ENCODE data around the gene DMXL2. TPM values are rescaled to one million over a fixed set of nuclear protein-coding genes. Genes with fewer than 3 reads are reported as not detected.

Gene DMXL2
- total and polyA plus RNA-seq, 2 experiments from 2014 or later: 3.6 to 17.6 TPM

GRCh38 chr15:51647128-51647562 is 24.6 kb upstream of the DMXL2 start:
- Histone ChIP-seq H3K4me3 (no peak overlapping the region), H3K27me3 (replicated peaks; ENCODE audit: insufficient read depth) (no peaks in the 10 kb centered on the region), H3F3A (ENCODE audit: insufficient read depth) (no peaks in the 10 kb centered on the region; the same call in 1 of the 2 replicates), H3K79me2 (ENCODE audit: insufficient read depth) (no peaks in the 10 kb centered on the region), H2AFZ (no peak overlapping the region), H3K9me3 (ENCODE audit: low read depth) (no peaks in the 10 kb centered on the region), H3K4me1 (ENCODE audit: insufficient read depth) (peaks cover 5% of the 10 kb centered on the region; the same call in 1 of the 2 replicates), H3K36me3 (ENCODE audit: low read depth) (no peaks in the 10 kb centered on the region), H3K9me2 (ENCODE audit: insufficient read depth) (no peaks in the 10 kb centered on the region), H3K9ac (no peak overlapping the region), H3K27ac (no peak overlapping the region), H4K20me1 (ENCODE audit: insufficient read depth) (no peaks in the 10 kb centered on the region), H3K4me2 (ENCODE audit: unreplicated experiment) (no peak overlapping the region)
- no peak for TF ChIP-seq EZH2phosphoT487 (IDR thresholded peaks at IDR 0.05; ENCODE audit: insufficient read depth, low read depth)
- in situ Hi-C loops (cut with MboI): no loop called here
- peak; percentile 73 for DNase-seq
- 41 to 51% methylated on average over 3 of the region's 3 CpGs for WGBS, 2 experiments (ENCODE audit: low coverage in 1 of 2, low lambda C conversion rate in 2 of 2, missing lambda C conversion rate in 2 of 2)

DNA sequence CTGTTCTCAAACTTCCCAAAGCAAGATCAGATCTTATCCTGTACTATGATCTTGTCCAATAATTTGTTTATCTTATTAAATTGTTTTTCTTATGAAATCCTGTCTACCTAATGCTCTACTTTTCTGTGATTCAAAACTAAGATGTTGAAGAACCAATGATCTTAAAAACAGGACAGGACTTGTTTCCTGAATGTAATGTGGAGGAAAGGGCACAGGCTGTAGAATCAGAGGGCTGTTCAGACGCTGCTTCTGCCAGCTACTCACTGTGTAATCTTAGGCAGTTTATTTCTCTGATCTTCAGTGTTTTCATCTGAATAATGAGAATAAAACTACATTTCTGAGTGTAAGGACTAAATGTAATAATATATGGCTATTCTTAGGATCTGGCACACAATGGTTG is 20.1 kb upstream of the DMXL2 start:
- no peak overlapping the region for H3K9ac ChIP-seq
- H3K9me3 ChIP-seq (ENCODE audit: low read depth): no peaks in the 10 kb centered on the region
- H3K4me1 ChIP-seq (ENCODE audit: insufficient read depth): peaks cover 5% of the 10 kb centered on the region; the same call in 1 of the 2 replicates
- no peak overlapping the region for H3K4me3 ChIP-seq
- H2AFZ ChIP-seq: no peak overlapping the region
- no peaks in the 10 kb centered on the region for H3K79me2 ChIP-seq (ENCODE audit: insufficient read depth)
- WGBS, 2 experiments (ENCODE audit: low coverage in 1 of 2, low lambda C conversion rate in 2 of 2, missing lambda C conversion rate in 2 of 2): 49 to 64% methylated on average over 1 of the region's 1 CpG
- no peak for DNase-seq
- H3K4me2 ChIP-seq (ENCODE audit: unreplicated experiment): no peak overlapping the region
- TF ChIP-seq EZH2phosphoT487 (IDR thresholded peaks at IDR 0.05; ENCODE audit: insufficient read depth, low read depth): no peak
- no peak for TF ChIP-seq EZH2 (IDR thresholded peaks at IDR 0.05; ENCODE audit: insufficient read depth, poor library complexity, severe bottlenecking)
- no peaks in the 10 kb centered on the region; the same call in 1 of the 2 replicates for H3F3A ChIP-seq (ENCODE audit: insufficient read depth)
- H3K27ac ChIP-seq: no peak overlapping the region
- no peaks in the 10 kb centered on the region for H3K27me3 ChIP-seq (replicated peaks; ENCODE audit: insufficient read depth)
- no peaks in the 10 kb centered on the region for H3K9me2 ChIP-seq (ENCODE audit: insufficient read depth)
- no peaks in the 10 kb centered on the region for H4K20me1 ChIP-seq (ENCODE audit: insufficient read depth)
- in situ Hi-C loops (cut with MboI): no loop called here
- no peaks in the 10 kb centered on the region for H3K36me3 ChIP-seq (ENCODE audit: low read depth)

DNA sequence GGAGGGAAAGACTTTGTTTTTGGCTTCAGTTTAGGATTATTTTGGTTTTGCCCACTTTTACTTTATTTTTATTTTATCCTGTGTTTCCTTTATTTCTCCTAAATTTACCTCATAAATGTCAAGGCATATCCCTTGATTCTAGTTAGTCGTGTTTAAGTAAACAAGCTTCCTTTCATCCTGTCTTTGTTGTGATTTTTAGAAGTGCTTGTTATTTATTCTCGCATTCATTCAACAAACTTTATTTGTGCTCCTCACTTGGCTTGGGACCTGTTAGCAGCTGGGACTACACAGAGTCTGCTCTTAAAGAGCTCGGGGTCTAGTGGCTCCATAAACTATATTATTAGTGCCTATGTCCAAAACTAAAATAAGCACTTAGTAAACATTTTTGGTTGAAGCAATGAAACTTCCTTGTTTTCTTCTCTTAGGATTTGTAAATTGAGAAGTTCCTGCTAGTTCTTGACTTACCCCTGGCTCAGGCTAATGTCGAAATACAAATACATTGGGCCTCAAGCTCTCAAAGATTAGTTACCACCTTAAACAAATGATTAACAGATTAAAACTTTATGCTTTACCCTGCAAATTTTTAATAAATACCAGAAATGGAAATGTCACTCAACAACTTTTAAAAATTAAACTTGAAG is 19.0 kb upstream of the DMXL2 start:
- 73 to 77% methylated on average over 4 of the region's 4 CpGs for WGBS, 2 experiments (ENCODE audit: low coverage in 1 of 2, low lambda C conversion rate in 2 of 2, missing lambda C conversion rate in 2 of 2)
- Histone ChIP-seq H3K4me3 (no peak overlapping the region), H3K27me3 (replicated peaks; ENCODE audit: insufficient read depth) (no peaks in the 10 kb centered on the region; the same call in 1 of the 2 replicates), H3K9me2 (ENCODE audit: insufficient read depth) (no peaks in the 10 kb centered on the region), H3K4me1 (ENCODE audit: insufficient read depth) (no peaks in the 10 kb centered on the region), H3K79me2 (ENCODE audit: insufficient read depth) (no peaks in the 10 kb centered on the region), H4K20me1 (ENCODE audit: insufficient read depth) (no peaks in the 10 kb centered on the region), H3K9ac (no peak overlapping the region), H3K9me3 (ENCODE audit: low read depth) (no peaks in the 10 kb centered on the region), H3K27ac (no peak overlapping the region), H2AFZ (no peak overlapping the region), H3K4me2 (ENCODE audit: unreplicated experiment) (no peak overlapping the region), H3K36me3 (ENCODE audit: low read depth) (no peaks in the 10 kb centered on the region), H3F3A (ENCODE audit: insufficient read depth) (no peaks in the 10 kb centered on the region; the same call in 1 of the 2 replicates)
- in situ Hi-C loops (cut with MboI): no loop called here
- no peak for TF ChIP-seq EZH2 (IDR thresholded peaks at IDR 0.05; ENCODE audit: insufficient read depth, poor library complexity, severe bottlenecking)
- TF ChIP-seq EZH2phosphoT487 (IDR thresholded peaks at IDR 0.05; ENCODE audit: insufficient read depth, low read depth): no peak
- no peak for DNase-seq

- H3K9ac ChIP-seq: no peak overlapping the region
- no peaks in the 10 kb centered on the region for H3K9me3 ChIP-seq (ENCODE audit: low read depth)
- no peak overlapping the region for H2AFZ ChIP-seq
- no peaks in the 10 kb centered on the region for H3K4me1 ChIP-seq (ENCODE audit: insufficient read depth)
- no peak overlapping the region for H3K27ac ChIP-seq
- H3K36me3 ChIP-seq (ENCODE audit: low read depth): no peaks in the 10 kb centered on the region
- no peak for DNase-seq
- no peaks in the 10 kb centered on the region for H3K79me2 ChIP-seq (ENCODE audit: insufficient read depth)
- WGBS, 2 experiments (ENCODE audit: low coverage in 1 of 2, low lambda C conversion rate in 2 of 2, missing lambda C conversion rate in 2 of 2): 41% methylated on average over 3 of the region's 3 CpGs
- no peaks in the 10 kb centered on the region for H4K20me1 ChIP-seq (ENCODE audit: insufficient read depth)
- peaks cover 8% of the 10 kb centered on the region; the same call in 1 of the 2 replicates for H3K27me3 ChIP-seq (replicated peaks; ENCODE audit: insufficient read depth)
- H3K4me3 ChIP-seq: no peak overlapping the region
- H3F3A ChIP-seq (ENCODE audit: insufficient read depth): no peaks in the 10 kb centered on the region
- no peak for TF ChIP-seq EZH2 (IDR thresholded peaks at IDR 0.05; ENCODE audit: insufficient read depth, poor library complexity, severe bottlenecking)
- in situ Hi-C loops (cut with MboI): no loop called here
- H3K4me2 ChIP-seq (ENCODE audit: unreplicated experiment): no peak overlapping the region
- H3K9me2 ChIP-seq (ENCODE audit: insufficient read depth): no peaks in the 10 kb centered on the region
Observed at GRCh38 chr15:51634591-51635198, 12.1 kb upstream of the DMXL2 start.
